ENCODE results near the gene KDM4B.

DNA sequence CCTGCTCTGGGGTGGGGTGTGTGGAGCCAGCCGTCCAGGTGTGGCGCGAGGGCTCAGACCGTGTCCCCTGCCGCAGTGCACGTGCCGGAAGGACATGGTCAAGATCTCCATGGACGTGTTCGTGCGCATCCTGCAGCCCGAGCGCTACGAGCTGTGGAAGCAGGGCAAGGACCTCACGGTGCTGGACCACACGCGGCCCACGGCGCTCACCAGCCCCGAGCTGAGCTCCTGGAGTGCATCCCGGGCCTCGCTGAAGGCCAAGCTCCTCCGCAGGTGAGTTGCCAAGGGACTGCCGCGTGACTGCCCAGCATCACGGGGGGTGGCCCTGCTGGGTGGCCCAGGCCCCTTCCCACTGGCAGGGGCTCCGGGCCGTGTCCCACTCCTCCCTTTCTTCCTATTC, 141.6 kb downstream of the KDM4B start:
- TF ChIP-seq POLR2A (IDR thresholded peaks at IDR 0.05) (no peak), CTCF (IDR thresholded peaks at IDR 0.05) (no peak)

Data from Peyer's patch (tissue), 4 donors.